H9 (cell line): ENCODE results near the gene POLR2H. TPM values are rescaled to one million over a fixed set of nuclear protein-coding genes. Genes with fewer than 3 reads are reported as not detected.

Experiments
- DNase-seq: peaks from one replicate; pipeline ENCODE4 v3.0.0-alpha.2; 2017
- H2AFZ ChIP-seq: one replicate; pipeline ENCODE4 v1.6.1; 2013; ENCODE audit warnings: mild to moderate bottlenecking, low read length, control low read depth, moderate library complexity
- H2AK5ac ChIP-seq: 2 replicates; pipeline ENCODE4 v1.6.1; 2013; ENCODE audit warnings: low read length, control low read depth, mixed read lengths; ENCODE audit not compliant: insufficient read length
- H2BK120ac ChIP-seq: one replicate; pipeline ENCODE4 v1.6.1; 2013; ENCODE audit warnings: low read depth, mild to moderate bottlenecking, low read length, control low read depth, inconsistent platforms; ENCODE audit not compliant: poor library complexity, severe bottlenecking
- H2BK12ac ChIP-seq: 2 replicates; pipeline ENCODE4 v1.6.1; 2013; ENCODE audit warnings: low read length, control low read depth, mixed read lengths, low read depth; ENCODE audit not compliant: insufficient read length
- H2BK15ac ChIP-seq: 2 replicates; pipeline ENCODE4 v1.6.1; 2013; ENCODE audit warnings: low read depth, low read length, control low read depth
- H2BK20ac ChIP-seq: one replicate; pipeline ENCODE4 v1.6.1; 2013; ENCODE audit warnings: low read depth, mild to moderate bottlenecking, low read length, control low read depth, inconsistent platforms; ENCODE audit not compliant: poor library complexity, severe bottlenecking
- H2BK5ac ChIP-seq: 2 replicates; pipeline ENCODE4 v1.6.1; 2013; ENCODE audit warnings: low read length, control low read depth, mixed read lengths; ENCODE audit not compliant: insufficient read length
- H3K14ac ChIP-seq: 2 replicates; pipeline ENCODE4 v1.6.1; 2013; ENCODE audit warnings: low read length, control low read depth; ENCODE audit not compliant: insufficient read depth
- H3K18ac ChIP-seq: 2 replicates; pipeline ENCODE4 v1.6.1; 2013; ENCODE audit warnings: low read depth, mild to moderate bottlenecking, mixed read lengths, low read length, control low read depth; ENCODE audit not compliant: insufficient read length
- H3K23ac ChIP-seq: 2 replicates; pipeline ENCODE4 v1.6.1; 2013; ENCODE audit warnings: low read length, control low read depth, mixed read lengths, low read depth; ENCODE audit not compliant: insufficient read length
- H3K23me2 ChIP-seq: 2 replicates; pipeline ENCODE4 v1.6.1; 2013; ENCODE audit warnings: low read depth, mild to moderate bottlenecking, mixed read lengths, low read length, control low read depth; ENCODE audit not compliant: insufficient read length, poor library complexity, severe bottlenecking
- H3K27ac ChIP-seq: 2 replicates; pipeline ENCODE4 v1.5.1; 2013; ENCODE audit warnings: low read length, control low read depth, mixed read lengths, low read depth; ENCODE audit not compliant: insufficient read length
- H3K27me3 ChIP-seq: 2 replicates; pipeline ENCODE4 v1.6.1; 2013; ENCODE audit warnings: low read length, control low read depth, inconsistent platforms; ENCODE audit not compliant: insufficient read depth
- H3K4ac ChIP-seq: 2 replicates; pipeline ENCODE4 v1.6.1; 2013; ENCODE audit warnings: low read depth, mild to moderate bottlenecking, control low read depth, inconsistent platforms, low read length, moderate library complexity
- H3K4me1 ChIP-seq: 2 replicates; pipeline ENCODE4 v1.6.1; 2013; ENCODE audit warnings: low read length, control low read depth, inconsistent platforms; ENCODE audit not compliant: insufficient read depth
- H3K4me2 ChIP-seq: 2 replicates; pipeline ENCODE4 v1.6.1; 2013; ENCODE audit warnings: low read length, control low read depth, mixed read lengths; ENCODE audit not compliant: insufficient read length, insufficient read depth
- H3K56ac ChIP-seq: 2 replicates; pipeline ENCODE4 v1.6.1; 2013; ENCODE audit warnings: low read depth, mild to moderate bottlenecking, mixed read lengths, low read length, control low read depth; ENCODE audit not compliant: insufficient read length
- H3K79me1 ChIP-seq: 2 replicates; pipeline ENCODE4 v1.6.1; 2013; ENCODE audit warnings: low read depth, mild to moderate bottlenecking, moderate library complexity, low read length, control low read depth, inconsistent platforms; ENCODE audit not compliant: insufficient read depth, poor library complexity, severe bottlenecking
- H3K79me2 ChIP-seq: 2 replicates; pipeline ENCODE4 v1.6.1; 2013; ENCODE audit warnings: low read length, control low read depth, inconsistent platforms; ENCODE audit not compliant: insufficient read depth
- H3K9ac ChIP-seq: 2 replicates; pipeline ENCODE4 v1.6.1; 2013; ENCODE audit warnings: low read length, control low read depth, mixed read lengths; ENCODE audit not compliant: insufficient read length; ENCODE audit errors: extremely low read depth
- H3K9me3 ChIP-seq: one replicate; pipeline ENCODE4 v1.6.1; 2013; ENCODE audit warnings: low read depth, low read length, inconsistent platforms; ENCODE audit not compliant: control insufficient read depth
- H3T11ph ChIP-seq: one replicate; pipeline ENCODE4 v1.6.1; 2013; ENCODE audit warnings: mild to moderate bottlenecking, low read length, control low read depth, inconsistent platforms
- H4K20me1 ChIP-seq: one replicate; pipeline ENCODE4 v1.6.1; 2013; ENCODE audit not compliant: control insufficient read depth, insufficient read length, insufficient read depth
- H4K5ac ChIP-seq: 2 replicates; pipeline ENCODE4 v1.6.1; 2013; ENCODE audit warnings: low read depth, mild to moderate bottlenecking, mixed read lengths, low read length, control low read depth; ENCODE audit not compliant: insufficient read length
- H4K8ac ChIP-seq: replicated peaks from 2 replicates; pipeline ENCODE4 v1.6.1; 2013; ENCODE audit warnings: low read length, control low read depth, mixed read lengths, low read depth; ENCODE audit not compliant: insufficient read length
- H4K91ac ChIP-seq: 2 replicates; pipeline ENCODE4 v1.6.1; 2013; ENCODE audit warnings: low read depth, mild to moderate bottlenecking, moderate library complexity, mixed read lengths, low read length, control low read depth; ENCODE audit not compliant: insufficient read length
- H3K27ac Mint-ChIP-seq, 3 experiments: 2 replicates in 2 of 3; 3 replicates in 1 of 3; pipeline ENCODE4 v1.8.0; 2020 to 2021; ENCODE audit warnings: mixed read lengths in 3 of 3, mild to moderate bottlenecking in 1 of 3, moderate library complexity in 1 of 3
- H3K27me3 Mint-ChIP-seq: 2 replicates; pipeline ENCODE4 v1.8.0; 2021; ENCODE audit warnings: low read depth, mild to moderate bottlenecking, moderate library complexity, mixed read lengths
- H3K36me3 Mint-ChIP-seq, 3 experiments: 2 replicates in 2 of 3; 3 replicates in 1 of 3; pipeline ENCODE4 v1.8.0; 2020 to 2021; ENCODE audit warnings: low read depth in 3 of 3, mixed read lengths in 3 of 3; ENCODE audit not compliant: insufficient read depth in 1 of 3
- H3K4me1 Mint-ChIP-seq, 2 experiments: 2 replicates each; pipeline ENCODE4 v1.8.0; 2020; ENCODE audit warnings: mixed read lengths in 2 of 2
- H3K4me3 Mint-ChIP-seq, 2 experiments: 2 replicates in 1 of 2; 3 replicates in 1 of 2; pipeline ENCODE4 v1.8.0; 2020 to 2021; ENCODE audit warnings: mild to moderate bottlenecking in 2 of 2, mixed read lengths in 2 of 2, moderate library complexity in 1 of 2
- H3K9me3 Mint-ChIP-seq, 2 experiments: 2 replicates in 1 of 2; 3 replicates in 1 of 2; pipeline ENCODE4 v1.8.0; 2020; ENCODE audit warnings: mild to moderate bottlenecking in 2 of 2, mixed read lengths in 2 of 2, moderate library complexity in 1 of 2
- WGBS: extraction: QIAGEN DNeasy Blood & Tissue Kit; methylation state at CpG from one replicate; pipeline ENCODE4 v1.1.7; 2013; ENCODE audit warnings: missing lambda C conversion rate, low lambda C conversion rate, mixed read lengths; ENCODE audit not compliant: insufficient read length; ENCODE audit errors: extremely low coverage; 5-methylcytosine and 5-hydroxymethylcytosine counted together
- total RNA-seq: library from RNA; stranded (reverse); gene quantifications from 2 replicates; pipeline ENCODE4 v1.2.1, GENCODE V29; 2021
- TF ChIP-seq, protein P1 (sequence below): fragments of 200-600 bp; sonication (generic); conservative IDR thresholded peaks from 3 replicates; pipeline ENCODE4 v1.8.0; 2021; ENCODE audit warnings: antibody characterized with exemption, mild to moderate bottlenecking

Gene POLR2H
- total RNA-seq, 1 experiment from 2014 or later: 115 TPM

DNA sequence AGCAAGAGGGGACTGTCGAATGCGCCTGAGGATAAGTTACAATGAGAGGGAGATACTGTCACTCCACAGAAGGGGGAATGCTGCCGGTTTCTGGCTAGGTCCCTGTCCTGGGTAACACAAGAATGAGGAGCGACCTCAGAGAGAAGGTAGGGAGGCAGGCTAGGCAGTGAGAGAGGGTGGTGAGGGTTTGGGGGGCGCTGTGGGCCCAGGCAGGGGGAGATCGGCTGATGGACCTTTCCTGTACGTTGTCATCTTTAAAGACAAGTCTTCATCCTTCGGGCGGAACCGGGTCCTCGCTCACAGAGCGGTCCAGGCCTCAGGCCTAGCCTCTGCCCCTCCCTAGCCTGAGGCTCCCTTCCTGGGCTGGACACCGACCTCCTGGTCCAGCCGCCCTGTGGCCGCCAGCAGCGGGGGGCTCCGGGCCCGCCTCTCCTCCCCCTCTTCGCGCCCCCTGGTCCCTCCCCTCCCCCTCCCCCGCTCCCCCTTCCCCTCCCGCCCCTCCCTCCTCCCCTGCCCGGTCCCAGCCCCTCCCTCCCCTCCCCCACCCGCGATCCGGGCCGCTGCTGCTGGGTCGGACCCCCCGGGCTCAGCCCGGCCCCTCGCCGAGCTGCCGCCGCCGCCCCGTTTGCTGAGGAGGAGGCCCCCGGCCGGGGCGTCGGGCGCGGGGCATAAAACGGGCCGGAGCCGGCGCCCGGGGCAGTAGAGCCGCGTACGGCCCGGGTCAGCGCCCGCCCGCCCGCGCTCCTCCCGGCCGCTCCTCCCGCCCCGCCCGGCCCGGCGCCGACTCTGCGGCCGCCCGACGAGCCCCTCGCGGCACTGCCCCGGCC lies 18.1 kb downstream of the POLR2H start, which contains the start of gene CHRD:
Gene CHRD, plus strand, starts transcription at position 697 of the 827 bp plus-strand sequence. CDS start 265 bp downstream, outside the sequence.
- H3K9me3 Mint-ChIP-seq: peaks cover 0 to 3% of the 10 kb centered on the region in 2 experiments; a peak in 2 of 5 replicates
- Histone ChIP-seq H3K79me1 (no peaks in the 10 kb centered on the region), H2BK15ac (no peak within 1 kb of the TSS), H3K79me2 (no peaks in the 10 kb centered on the region), H3K4me2 (peak within 1 kb of the TSS; percentile 80), H4K8ac (no peak within 1 kb of the TSS), H3K9me3 (no peaks in the 10 kb centered on the region), H2BK20ac (no peak within 1 kb of the TSS), H3K4ac (no peak within 1 kb of the TSS), H3K23me2 (peaks cover 9% of the 10 kb centered on the region), H4K5ac (no peak within 1 kb of the TSS), H3K56ac (no peak within 1 kb of the TSS), H3K4me1 (peaks cover 9% of the 10 kb centered on the region; the same call in 1 of the 2 replicates), H3T11ph (no peak within 1 kb of the TSS), H2BK120ac (no peak within 1 kb of the TSS), H4K20me1 (peaks cover 2% of the 10 kb centered on the region), H2AK5ac (no peak within 1 kb of the TSS), H3K23ac (no peak within 1 kb of the TSS), H3K9ac (no peak within 1 kb of the TSS), H3K14ac (no peak within 1 kb of the TSS), H2BK12ac (no peak within 1 kb of the TSS), H4K91ac (no peak within 1 kb of the TSS), H2BK5ac (no peak within 1 kb of the TSS), H2AFZ (no peak within 1 kb of the TSS), H3K27me3 (peaks cover 33% of the 10 kb centered on the region), H3K27ac (no peak within 1 kb of the TSS), H3K18ac (no peak within 1 kb of the TSS)
- DNase-seq: no peak
- H3K4me1 Mint-ChIP-seq: peaks cover 38 to 39% of the 10 kb centered on the region in 2 experiments
- H3K27me3 Mint-ChIP-seq: peaks cover 90% of the 10 kb centered on the region
- WGBS: no CpG with 5 or more reads among the region's 71 CpGs
- H3K4me3 Mint-ChIP-seq: peak within 1 kb of the TSS; percentile 66 to 83
- H3K36me3 Mint-ChIP-seq: no peaks in the 10 kb centered on the region
- no peak within 1 kb of the TSS; a peak in 1 of 7 replicates for H3K27ac Mint-ChIP-seq
- TF ChIP-seq, protein P1, sequence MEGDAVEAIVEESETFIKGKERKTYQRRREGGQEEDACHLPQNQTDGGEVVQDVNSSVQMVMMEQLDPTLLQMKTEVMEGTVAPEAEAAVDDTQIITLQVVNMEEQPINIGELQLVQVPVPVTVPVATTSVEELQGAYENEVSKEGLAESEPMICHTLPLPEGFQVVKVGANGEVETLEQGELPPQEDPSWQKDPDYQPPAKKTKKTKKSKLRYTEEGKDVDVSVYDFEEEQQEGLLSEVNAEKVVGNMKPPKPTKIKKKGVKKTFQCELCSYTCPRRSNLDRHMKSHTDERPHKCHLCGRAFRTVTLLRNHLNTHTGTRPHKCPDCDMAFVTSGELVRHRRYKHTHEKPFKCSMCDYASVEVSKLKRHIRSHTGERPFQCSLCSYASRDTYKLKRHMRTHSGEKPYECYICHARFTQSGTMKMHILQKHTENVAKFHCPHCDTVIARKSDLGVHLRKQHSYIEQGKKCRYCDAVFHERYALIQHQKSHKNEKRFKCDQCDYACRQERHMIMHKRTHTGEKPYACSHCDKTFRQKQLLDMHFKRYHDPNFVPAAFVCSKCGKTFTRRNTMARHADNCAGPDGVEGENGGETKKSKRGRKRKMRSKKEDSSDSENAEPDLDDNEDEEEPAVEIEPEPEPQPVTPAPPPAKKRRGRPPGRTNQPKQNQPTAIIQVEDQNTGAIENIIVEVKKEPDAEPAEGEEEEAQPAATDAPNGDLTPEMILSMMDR: no peak
